HCT116 (cell line): ENCODE data around the gene PTPRZ1. TPM values are rescaled to one million over a fixed set of nuclear protein-coding genes. Genes with fewer than 3 reads are reported as not detected.

Experiments used
- ATAC-seq: fragments of 200-7000 bp; cut with Tn5 transposase; 2 replicates; pipeline ENCODE4 v1.9.1; 2020; ENCODE audit warnings: mild to moderate bottlenecking, moderate library complexity
- BruUV-seq: library from RNA; stranded (reverse); fragments of 400-500 nt; replicated peaks from 2 replicates; lab custom pipeline; 2021; lab: Mats Ljungman, UMichigan
- CTCF ChIA-PET: fragments of 300-600 bp; sonication (Branson Sonifier 250); formaldehyde crosslinking; loops from one replicate; lab custom pipeline; 2021; ENCODE audit warnings: antibody characterized with exemption; lab: Charles Lee
- POLR2A ChIA-PET: fragments of 300-600, 350-600 bp; sonication (Branson Sonifier 250); formaldehyde crosslinking; loops from one replicate; lab custom pipeline; 2021; ENCODE audit warnings: antibody characterized with exemption; lab: Charles Lee
- RAD21 ChIA-PET, 2 experiments: fragments of 300-600 bp; sonication (Branson Sonifier 250); formaldehyde crosslinking; loops; one replicate each; lab custom pipeline; 2023; ENCODE audit warnings: low total read pairs in 2 of 2; ENCODE audit not compliant: uncharacterized antibody in 2 of 2, unreplicated experiment in 2 of 2, low non-redundant PET in 1 of 2; lab: Charles Lee
- DNase-seq: peaks from one replicate; pipeline ENCODE4 v3.0.0-alpha.2; 2010; ENCODE audit warnings: low read depth, low spot score
- H2AFZ ChIP-seq: fragments of 200-600 bp; shearing (Covaris generic), sonication (generic); 2 replicates; pipeline ENCODE4 v1.6.1; 2017; ENCODE audit warnings: low read depth, mixed run types, mixed read lengths, antibody characterized with exemption, low read length; ENCODE audit not compliant: poor library complexity, severe bottlenecking
- H3K27ac ChIP-seq: 2 replicates; pipeline ENCODE4 v1.5.1; 2012; ENCODE audit warnings: low read depth, low read length
- H3K27me3 ChIP-seq: fragments of 200-600 bp; sonication (generic); 2 replicates; pipeline ENCODE4 v1.6.1; 2016; ENCODE audit warnings: mixed run types, low read length, mixed read lengths; ENCODE audit not compliant: insufficient read depth
- H3K36me3 ChIP-seq, 2 experiments: fragments of 200-500 bp in 1 of 2; fragments of 200-600 bp in 1 of 2; sonication (Bioruptor generic) in 1 of 2; sonication (generic) in 1 of 2; 2 replicates each; pipeline versions ENCODE4 v1.5.1 to v1.6.1; 2014 to 2016; ENCODE audit warnings: low read length in 2 of 2, inconsistent platforms in 1 of 2, mixed read lengths in 1 of 2, mixed run types in 1 of 2; ENCODE audit not compliant: insufficient read depth in 2 of 2, control insufficient read depth in 1 of 2
- H3K4me1 ChIP-seq, 2 experiments: fragments of 200-600 bp in 1 of 2; sonication (generic) in 1 of 2; 2 replicates each; pipeline versions ENCODE4 v1.5.1 to v1.6.1; 2012 to 2017; ENCODE audit warnings: low read length in 2 of 2, inconsistent platforms in 1 of 2, mild to moderate bottlenecking in 1 of 2, mixed read lengths in 1 of 2, mixed run types in 1 of 2, moderate library complexity in 1 of 2; ENCODE audit not compliant: insufficient read depth in 2 of 2, control insufficient read depth in 1 of 2
- H3K4me2 ChIP-seq: fragments of 200-600 bp; sonication (generic); 2 replicates; pipeline ENCODE4 v1.6.1; 2017; ENCODE audit warnings: mixed run types, low read length, mixed read lengths
- H3K4me3 ChIP-seq, 2 experiments: fragments of 200-600 bp in 1 of 2; sonication (generic) in 1 of 2; replicated peaks in 1 of 2; 2 replicates each; pipeline ENCODE4 v1.5.1; 2011 to 2016; ENCODE audit warnings: low read length in 2 of 2, control low read depth in 1 of 2, low read depth in 1 of 2, mild to moderate bottlenecking in 1 of 2, mixed read lengths in 1 of 2, mixed run types in 1 of 2
- H3K79me2 ChIP-seq: fragments of 200-600 bp; sonication (generic); 2 replicates; pipeline ENCODE4 v1.6.1; 2017; ENCODE audit warnings: mild to moderate bottlenecking, mixed run types, low read length, moderate library complexity, mixed read lengths; ENCODE audit not compliant: insufficient read depth
- H3K9ac ChIP-seq: fragments of 200-600 bp; sonication (generic); 2 replicates; pipeline ENCODE4 v1.6.1; 2016; ENCODE audit warnings: low read length, mixed read lengths
- H3K9me2 ChIP-seq: fragments of 200-600 bp; sonication (generic), shearing (Covaris generic); 2 replicates; pipeline ENCODE4 v1.6.1; 2017; ENCODE audit warnings: mixed run types, mild to moderate bottlenecking, moderate library complexity; ENCODE audit not compliant: insufficient read depth
- H3K9me3 ChIP-seq, 2 experiments: fragments of 200-500 bp in 1 of 2; fragments of 200-600 bp in 1 of 2; sonication (Bioruptor generic) in 1 of 2; sonication (generic) in 1 of 2; 2 replicates each; pipeline ENCODE4 v1.6.1; 2014 to 2017; ENCODE audit warnings: low read length in 2 of 2, mixed read lengths in 2 of 2, inconsistent platforms in 1 of 2, low read depth in 1 of 2, mild to moderate bottlenecking in 1 of 2, mixed run types in 1 of 2, moderate library complexity in 1 of 2; ENCODE audit not compliant: control insufficient read depth in 1 of 2, insufficient read depth in 1 of 2
- H4K20me1 ChIP-seq: fragments of 200-600 bp; sonication (generic), shearing (Covaris generic); 2 replicates; pipeline ENCODE4 v1.6.1; 2017; ENCODE audit warnings: mixed run types, mild to moderate bottlenecking, moderate library complexity; ENCODE audit not compliant: insufficient read depth
- ATF3 ChIP-seq: IDR thresholded peaks from 2 replicates; pipeline ENCODE4 v1.6.1; 2012
- CBX3 ChIP-seq: IDR thresholded peaks from 2 replicates; pipeline ENCODE4 v1.6.1; 2012; ENCODE audit warnings: low read depth
- EGR1 ChIP-seq: IDR thresholded peaks from 2 replicates; pipeline ENCODE4 v1.6.1; 2012; ENCODE audit warnings: low read depth
- EZH2 ChIP-seq: fragments of 200-600 bp; sonication (generic); IDR thresholded peaks from 2 replicates; pipeline ENCODE4 v1.6.1; 2017; ENCODE audit warnings: antibody characterized with exemption, mixed run types
- EZH2phosphoT487 ChIP-seq: fragments of 200-600 bp; IDR thresholded peaks from 2 replicates; pipeline ENCODE4 v1.6.1; 2018; ENCODE audit warnings: antibody characterized with exemption, borderline replicate concordance
- FOSL1 ChIP-seq: IDR thresholded peaks from 2 replicates; pipeline ENCODE4 v1.6.1; 2012; ENCODE audit warnings: low read depth
- POLR2A ChIP-seq: IDR thresholded peaks from 2 replicates; pipeline ENCODE4 v1.7.0; 2011; ENCODE audit warnings: borderline replicate concordance; ENCODE audit not compliant: insufficient read depth, insufficient read length; ENCODE audit errors: extremely low read depth
- POLR2AphosphoS5 ChIP-seq: IDR thresholded peaks from 2 replicates; pipeline ENCODE4 v1.6.1; 2011; ENCODE audit warnings: mild to moderate bottlenecking, low read depth, low read length, moderate library complexity
- RAD21 ChIP-seq: IDR thresholded peaks from 2 replicates; pipeline ENCODE4 v1.6.1; 2012; ENCODE audit warnings: low read depth, mild to moderate bottlenecking
- SIN3A ChIP-seq: IDR thresholded peaks from 2 replicates; pipeline ENCODE4 v1.6.1; 2012; ENCODE audit warnings: low read depth
- SP1 ChIP-seq: IDR thresholded peaks from 2 replicates; pipeline ENCODE4 v1.6.1; 2012; ENCODE audit warnings: low read depth
- SRF ChIP-seq: IDR thresholded peaks from 2 replicates; pipeline ENCODE4 v1.6.1; 2012; ENCODE audit warnings: low read depth
- TCF7L2 ChIP-seq: IDR thresholded peaks from 2 replicates; pipeline ENCODE4 v1.7.0; 2011; ENCODE audit warnings: borderline replicate concordance, inconsistent platforms; ENCODE audit not compliant: insufficient read depth, insufficient read length; ENCODE audit errors: extremely low read depth
- YY1 ChIP-seq: IDR thresholded peaks from 2 replicates; pipeline ENCODE4 v1.6.1; 2011; ENCODE audit warnings: low read length, low read depth, moderate library complexity, mild to moderate bottlenecking; ENCODE audit not compliant: insufficient replicate concordance; ENCODE audit errors: extremely low read depth
- ZNF274 ChIP-seq: fragments of 200-500 bp; sonication (Bioruptor generic); IDR thresholded peaks from 2 replicates; pipeline ENCODE4 v1.6.1; 2014; ENCODE audit warnings: mild to moderate bottlenecking, low read depth, low read length, inconsistent platforms
- intact Hi-C: fragments of 100-400 bp; cut with micrococcal nuclease; formaldehyde crosslinking; loops from 2 replicates; pipeline ENCODE4 v1.10.0; 2022
- total RNA-seq: library from RNA; stranded (reverse); gene quantifications from one replicate; pipeline ENCODE4 v1.2.1, GENCODE V29; 2021; ENCODE audit not compliant: unreplicated experiment
- TF ChIP-seq, protein P1 (sequence below): IDR thresholded peaks from 2 replicates; pipeline ENCODE4 v1.6.1; 2012
- TF ChIP-seq, protein P2 (sequence below): IDR thresholded peaks from 2 replicates; pipeline ENCODE4 v1.6.1; 2011; ENCODE audit warnings: mild to moderate bottlenecking, low read length, moderate library complexity; ENCODE audit not compliant: insufficient replicate concordance; ENCODE audit errors: extremely low read depth
- TF ChIP-seq, protein P3 (sequence below), 3 experiments: fragments of 200-600 bp in 1 of 3; sonication (generic) in 1 of 3; IDR thresholded peaks in 2 of 3; conservative IDR thresholded peaks in 1 of 3; 2 replicates each; pipeline ENCODE4 v1.5.1; 2012 to 2017; ENCODE audit warnings: low read depth in 2 of 3, low read length in 2 of 3, antibody characterized with exemption in 1 of 3, borderline replicate concordance in 1 of 3, control low read depth in 1 of 3, mild to moderate bottlenecking in 1 of 3, mixed read lengths in 1 of 3, mixed run types in 1 of 3, moderate library complexity in 1 of 3; ENCODE audit not compliant: insufficient read depth in 1 of 3
- TF ChIP-seq, protein P4 (sequence below): IDR thresholded peaks from 2 replicates; pipeline ENCODE4 v1.6.1; 2012; ENCODE audit warnings: low read depth

PTPRZ1 gene
- total RNA-seq, 1 experiment from 2014 or later: 0.25 TPM

- Histone ChIP-seq H3K27ac (no peak overlapping the region), H3K4me3 (no peak overlapping the region), H3K9me3 (no peaks in the 10 kb centered on the region), H3K4me2 (no peak overlapping the region), H3K79me2 (no peaks in the 10 kb centered on the region), H2AFZ (no peak overlapping the region), H3K36me3 (no peaks in the 10 kb centered on the region), H3K4me1 (no peaks in the 10 kb centered on the region), H3K9me2 (no peaks in the 10 kb centered on the region), H3K9ac (no peak overlapping the region), H3K27me3 (no peaks in the 10 kb centered on the region), H4K20me1 (no peaks in the 10 kb centered on the region)
- intact Hi-C loops: no loop called here
- ATAC-seq: no peak
- ChIA-PET POLR2A (no interaction called here), RAD21 (no interaction called here), CTCF (no interaction called here)
- no TSS peak for BruUV-seq
- no peak for DNase-seq
- TF ChIP-seq SRF (no peak), CBX3 (no peak), RAD21 (no peak), POLR2AphosphoS5 (no peak), EZH2phosphoT487 (no peak), YY1 (no peak), ATF3 (no peak), POLR2A (no peak), SIN3A (no peak), FOSL1 (no peak), EZH2 (no peak), ZNF274 (no peak), SP1 (no peak), TCF7L2 (no peak), EGR1 (no peak)
- TF ChIP-seq, protein P1, sequence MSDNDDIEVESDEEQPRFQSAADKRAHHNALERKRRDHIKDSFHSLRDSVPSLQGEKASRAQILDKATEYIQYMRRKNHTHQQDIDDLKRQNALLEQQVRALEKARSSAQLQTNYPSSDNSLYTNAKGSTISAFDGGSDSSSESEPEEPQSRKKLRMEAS: no peak
- TF ChIP-seq, protein P2, sequence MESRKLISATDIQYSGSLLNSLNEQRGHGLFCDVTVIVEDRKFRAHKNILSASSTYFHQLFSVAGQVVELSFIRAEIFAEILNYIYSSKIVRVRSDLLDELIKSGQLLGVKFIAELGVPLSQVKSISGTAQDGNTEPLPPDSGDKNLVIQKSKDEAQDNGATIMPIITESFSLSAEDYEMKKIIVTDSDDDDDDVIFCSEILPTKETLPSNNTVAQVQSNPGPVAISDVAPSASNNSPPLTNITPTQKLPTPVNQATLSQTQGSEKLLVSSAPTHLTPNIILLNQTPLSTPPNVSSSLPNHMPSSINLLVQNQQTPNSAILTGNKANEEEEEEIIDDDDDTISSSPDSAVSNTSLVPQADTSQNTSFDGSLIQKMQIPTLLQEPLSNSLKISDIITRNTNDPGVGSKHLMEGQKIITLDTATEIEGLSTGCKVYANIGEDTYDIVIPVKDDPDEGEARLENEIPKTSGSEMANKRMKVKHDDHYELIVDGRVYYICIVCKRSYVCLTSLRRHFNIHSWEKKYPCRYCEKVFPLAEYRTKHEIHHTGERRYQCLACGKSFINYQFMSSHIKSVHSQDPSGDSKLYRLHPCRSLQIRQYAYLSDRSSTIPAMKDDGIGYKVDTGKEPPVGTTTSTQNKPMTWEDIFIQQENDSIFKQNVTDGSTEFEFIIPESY: no peak
- TF ChIP-seq, protein P3, sequence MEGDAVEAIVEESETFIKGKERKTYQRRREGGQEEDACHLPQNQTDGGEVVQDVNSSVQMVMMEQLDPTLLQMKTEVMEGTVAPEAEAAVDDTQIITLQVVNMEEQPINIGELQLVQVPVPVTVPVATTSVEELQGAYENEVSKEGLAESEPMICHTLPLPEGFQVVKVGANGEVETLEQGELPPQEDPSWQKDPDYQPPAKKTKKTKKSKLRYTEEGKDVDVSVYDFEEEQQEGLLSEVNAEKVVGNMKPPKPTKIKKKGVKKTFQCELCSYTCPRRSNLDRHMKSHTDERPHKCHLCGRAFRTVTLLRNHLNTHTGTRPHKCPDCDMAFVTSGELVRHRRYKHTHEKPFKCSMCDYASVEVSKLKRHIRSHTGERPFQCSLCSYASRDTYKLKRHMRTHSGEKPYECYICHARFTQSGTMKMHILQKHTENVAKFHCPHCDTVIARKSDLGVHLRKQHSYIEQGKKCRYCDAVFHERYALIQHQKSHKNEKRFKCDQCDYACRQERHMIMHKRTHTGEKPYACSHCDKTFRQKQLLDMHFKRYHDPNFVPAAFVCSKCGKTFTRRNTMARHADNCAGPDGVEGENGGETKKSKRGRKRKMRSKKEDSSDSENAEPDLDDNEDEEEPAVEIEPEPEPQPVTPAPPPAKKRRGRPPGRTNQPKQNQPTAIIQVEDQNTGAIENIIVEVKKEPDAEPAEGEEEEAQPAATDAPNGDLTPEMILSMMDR (IDR thresholded peaks at IDR 0.05 in 2 of 3, conservative IDR thresholded peaks at IDR 0.05 in 1 of 3; ENCODE audit: borderline replicate concordance in 1 of 3, insufficient read depth in 1 of 3, low read depth in 2 of 3, low read length in 2 of 3): no peak
- TF ChIP-seq, protein P4, sequence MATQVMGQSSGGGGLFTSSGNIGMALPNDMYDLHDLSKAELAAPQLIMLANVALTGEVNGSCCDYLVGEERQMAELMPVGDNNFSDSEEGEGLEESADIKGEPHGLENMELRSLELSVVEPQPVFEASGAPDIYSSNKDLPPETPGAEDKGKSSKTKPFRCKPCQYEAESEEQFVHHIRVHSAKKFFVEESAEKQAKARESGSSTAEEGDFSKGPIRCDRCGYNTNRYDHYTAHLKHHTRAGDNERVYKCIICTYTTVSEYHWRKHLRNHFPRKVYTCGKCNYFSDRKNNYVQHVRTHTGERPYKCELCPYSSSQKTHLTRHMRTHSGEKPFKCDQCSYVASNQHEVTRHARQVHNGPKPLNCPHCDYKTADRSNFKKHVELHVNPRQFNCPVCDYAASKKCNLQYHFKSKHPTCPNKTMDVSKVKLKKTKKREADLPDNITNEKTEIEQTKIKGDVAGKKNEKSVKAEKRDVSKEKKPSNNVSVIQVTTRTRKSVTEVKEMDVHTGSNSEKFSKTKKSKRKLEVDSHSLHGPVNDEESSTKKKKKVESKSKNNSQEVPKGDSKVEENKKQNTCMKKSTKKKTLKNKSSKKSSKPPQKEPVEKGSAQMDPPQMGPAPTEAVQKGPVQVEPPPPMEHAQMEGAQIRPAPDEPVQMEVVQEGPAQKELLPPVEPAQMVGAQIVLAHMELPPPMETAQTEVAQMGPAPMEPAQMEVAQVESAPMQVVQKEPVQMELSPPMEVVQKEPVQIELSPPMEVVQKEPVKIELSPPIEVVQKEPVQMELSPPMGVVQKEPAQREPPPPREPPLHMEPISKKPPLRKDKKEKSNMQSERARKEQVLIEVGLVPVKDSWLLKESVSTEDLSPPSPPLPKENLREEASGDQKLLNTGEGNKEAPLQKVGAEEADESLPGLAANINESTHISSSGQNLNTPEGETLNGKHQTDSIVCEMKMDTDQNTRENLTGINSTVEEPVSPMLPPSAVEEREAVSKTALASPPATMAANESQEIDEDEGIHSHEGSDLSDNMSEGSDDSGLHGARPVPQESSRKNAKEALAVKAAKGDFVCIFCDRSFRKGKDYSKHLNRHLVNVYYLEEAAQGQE: no peak
Measured at GRCh38 chr7:121936951-121937623, 64.1 kb downstream of the PTPRZ1 start.
